ENCODE measurements around the gene RIOX2. TPM values are rescaled to one million over a fixed set of nuclear protein-coding genes. Genes with fewer than 3 reads are reported as not detected.
A peak's percentile ranks its signal among the peaks of the same experiment; 100 is the strongest.

Gene RIOX2
- total and polyA plus RNA-seq, 2 of the 13 experiments (the other 11 are each of a cell fraction or from before 2014, with no cell fraction given): 19.9 to 43.3 TPM

- TF ChIP-seq ELF3 (CRISPR knock-in tag; IDR thresholded peaks at IDR 0.05): peak; percentile 80
- no peak for TF ChIP-seq SP2 (CRISPR knock-in tag; IDR thresholded peaks at IDR 0.05)
- TF ChIP-seq SNAPC2 (CRISPR knock-in tag; IDR thresholded peaks at IDR 0.05): 0 out of 2 replicates have a peak, but pooled peaks have one; percentile 29
- TF ChIP-seq ZBTB1 (CRISPR knock-in tag; IDR thresholded peaks at IDR 0.05; ENCODE audit: borderline replicate concordance): no peak
- no peak for TF ChIP-seq MXD1 (CRISPR knock-in tag; IDR thresholded peaks at IDR 0.05)
- TF ChIP-seq NONO (IDR thresholded peaks at IDR 0.05): no peak
- peak; percentile 56; the same call in 1 of the 2 replicates for TF ChIP-seq NONO (CRISPR knock-in tag; conservative IDR thresholded peaks at IDR 0.05)
- 0 out of 2 replicates have a peak, but pooled peaks have one; percentile 27 for TF ChIP-seq TMF1 (CRISPR knock-in tag; IDR thresholded peaks at IDR 0.05; ENCODE audit: low read depth)
- TF ChIP-seq CBX5 (CRISPR knock-in tag; IDR thresholded peaks at IDR 0.05; ENCODE audit: borderline replicate concordance): no peak
- TF ChIP-seq CREM (IDR thresholded peaks at IDR 0.05): peak; percentile 78
- TF ChIP-seq CREM (CRISPR knock-in tag; IDR thresholded peaks at IDR 0.05): no peak
- no peak for TF ChIP-seq ATF7 (IDR thresholded peaks at IDR 0.05)
- no peak for TF ChIP-seq ATF7 (CRISPR knock-in tag; IDR thresholded peaks at IDR 0.05)
- peak; percentile 56 for TF ChIP-seq ZNF605 (CRISPR knock-in tag; IDR thresholded peaks at IDR 0.05)
- TF ChIP-seq TOPORS (CRISPR knock-in tag; IDR thresholded peaks at IDR 0.05): 0 out of 2 replicates have a peak, but pooled peaks have one; percentile 41
- peak; percentile 19; the same call in 1 of the 2 replicates for TF ChIP-seq KAT8 (CRISPR knock-in tag; IDR thresholded peaks at IDR 0.05)
- peak; percentile 70 for TF ChIP-seq MAX (IDR thresholded peaks at IDR 0.05)
- no peak for TF ChIP-seq SRSF1 (optimal IDR thresholded peaks at IDR 0.05; ENCODE audit: low read depth, low read length)
- peak; percentile 100 for TF ChIP-seq PATZ1 (CRISPR knock-in tag; IDR thresholded peaks at IDR 0.05)
- 0 out of 2 replicates have a peak, but pooled peaks have one; percentile 20 for TF ChIP-seq BCL3 (CRISPR knock-in tag; IDR thresholded peaks at IDR 0.05)
- TF ChIP-seq NCOA2 (CRISPR knock-in tag; IDR thresholded peaks at IDR 0.05): peak; percentile 89
- peak; percentile 66 for TF ChIP-seq ZNF574 (CRISPR knock-in tag; IDR thresholded peaks at IDR 0.05)
- no peak for TF ChIP-seq MED8 (CRISPR knock-in tag; IDR thresholded peaks at IDR 0.05; ENCODE audit: insufficient replicate concordance)
- no peak for TF ChIP-seq SRF (IDR thresholded peaks at IDR 0.05; ENCODE audit: low read depth, low read length)
- 0 out of 2 replicates have a peak, but pooled peaks have one; percentile 45 for TF ChIP-seq DMAP1 (CRISPR knock-in tag; IDR thresholded peaks at IDR 0.05)
Observed at GRCh38 chr3:98010194-98010882, 38.1 kb upstream of the RIOX2 start (continued).

Data from HepG2 (cell line).